Neural progenitor cell (in vitro differentiated cells): ENCODE data around the gene MFSD11.

Experiments
- EZH2 ChIP-seq: fragments of 200-600 bp; sonication (generic); IDR thresholded peaks from 2 replicates; pipeline ENCODE4 v1.6.1; 2017; ENCODE audit warnings: antibody characterized with exemption, mild to moderate bottlenecking, moderate library complexity
- EZH2phosphoT487 ChIP-seq: fragments of 200-600 bp; sonication (generic); IDR thresholded peaks from 2 replicates; pipeline ENCODE4 v1.6.1; 2017; ENCODE audit warnings: antibody characterized with exemption
- TF ChIP-seq, protein P1 (sequence below): fragments of 200-600 bp; sonication (generic); IDR thresholded peaks from 2 replicates; pipeline ENCODE4 v1.5.1; 2017; ENCODE audit warnings: antibody characterized with exemption, mild to moderate bottlenecking

DNA sequence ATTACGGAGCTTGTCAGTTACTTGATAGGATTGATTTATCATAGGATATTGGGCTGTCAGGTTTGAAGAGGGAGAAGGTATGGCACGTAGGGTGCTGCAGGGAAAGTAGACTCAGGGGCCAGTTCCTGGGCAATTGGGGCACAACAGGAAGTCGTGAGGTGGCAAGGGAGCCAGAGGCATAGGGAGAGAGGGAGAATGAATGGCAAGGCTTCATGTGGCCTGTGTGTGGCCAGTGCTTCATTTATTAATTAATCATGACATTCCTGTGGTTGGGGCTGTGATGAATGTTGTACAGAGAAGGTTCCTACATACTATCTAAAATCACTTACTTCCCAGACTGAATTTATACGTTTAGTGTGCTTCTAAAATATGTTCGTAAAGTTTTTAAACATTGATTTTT, 19.3 kb downstream of the MFSD11 start:
- TF ChIP-seq, protein P1, sequence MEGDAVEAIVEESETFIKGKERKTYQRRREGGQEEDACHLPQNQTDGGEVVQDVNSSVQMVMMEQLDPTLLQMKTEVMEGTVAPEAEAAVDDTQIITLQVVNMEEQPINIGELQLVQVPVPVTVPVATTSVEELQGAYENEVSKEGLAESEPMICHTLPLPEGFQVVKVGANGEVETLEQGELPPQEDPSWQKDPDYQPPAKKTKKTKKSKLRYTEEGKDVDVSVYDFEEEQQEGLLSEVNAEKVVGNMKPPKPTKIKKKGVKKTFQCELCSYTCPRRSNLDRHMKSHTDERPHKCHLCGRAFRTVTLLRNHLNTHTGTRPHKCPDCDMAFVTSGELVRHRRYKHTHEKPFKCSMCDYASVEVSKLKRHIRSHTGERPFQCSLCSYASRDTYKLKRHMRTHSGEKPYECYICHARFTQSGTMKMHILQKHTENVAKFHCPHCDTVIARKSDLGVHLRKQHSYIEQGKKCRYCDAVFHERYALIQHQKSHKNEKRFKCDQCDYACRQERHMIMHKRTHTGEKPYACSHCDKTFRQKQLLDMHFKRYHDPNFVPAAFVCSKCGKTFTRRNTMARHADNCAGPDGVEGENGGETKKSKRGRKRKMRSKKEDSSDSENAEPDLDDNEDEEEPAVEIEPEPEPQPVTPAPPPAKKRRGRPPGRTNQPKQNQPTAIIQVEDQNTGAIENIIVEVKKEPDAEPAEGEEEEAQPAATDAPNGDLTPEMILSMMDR: no peak
- TF ChIP-seq EZH2phosphoT487: no peak
- TF ChIP-seq EZH2: no peak
